Hypothalamus (tissue), 51 donors: ENCODE data around the gene NCOA4.
"Not testable (repeated sequence)": the region's sequence is repeated elsewhere in the genome, so short reads cannot be mapped to it uniquely, and the experiment has no call there.

Experiments
- DNase-seq, 51 donors: peaks; one replicate each; lab custom pipeline; 2025; lab: John Stamatoyannopoulos, UW

NCOA4 gene

DNA sequence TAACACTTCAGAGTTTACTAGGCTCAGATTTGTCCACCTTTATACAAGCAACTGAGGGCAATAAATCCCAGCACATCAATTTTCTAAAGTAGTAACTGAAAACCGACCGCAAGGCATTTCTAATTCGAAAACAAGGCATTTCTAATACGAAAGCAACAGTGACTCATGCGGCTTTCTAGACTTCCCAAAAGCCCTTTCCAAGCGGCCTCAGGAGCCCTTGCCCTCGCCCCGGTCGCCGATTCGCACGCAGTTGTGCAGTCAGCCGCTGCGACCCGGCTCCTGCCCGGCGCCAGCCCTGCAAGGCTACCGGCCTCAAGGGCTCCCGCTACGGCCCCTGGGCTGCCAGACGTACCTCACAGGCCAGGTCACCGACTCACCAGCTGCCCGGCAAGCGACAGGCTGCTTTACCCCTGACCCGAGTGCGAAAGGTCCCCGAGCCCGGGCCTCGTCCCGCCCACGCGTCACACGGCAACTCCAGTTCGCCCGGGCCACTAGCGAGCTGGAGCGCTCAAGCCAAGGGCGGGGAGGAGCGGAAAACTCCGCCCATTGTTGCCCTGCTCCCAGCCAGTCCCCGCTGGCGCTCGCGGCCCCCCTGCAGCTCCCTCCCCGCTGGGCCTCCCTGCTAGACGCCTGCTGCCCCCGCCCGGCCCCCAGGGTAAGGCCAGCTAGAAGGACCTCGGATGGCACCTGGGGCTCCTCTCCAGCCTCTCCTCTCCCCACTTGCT lies 7.3 kb downstream of the NCOA4 start:
- peak; percentile 39 to 95 (median 84) for DNase-seq

- DNase-seq = no peak
Observed at GRCh38 chr10:46020344-46020657, 10.1 kb downstream of the NCOA4 start.

- DNase-seq = peak in 8 of 51 donors; percentile 5 to 38 (median 12)
Observed at GRCh38 chr10:46019569-46020343, 10.7 kb downstream of the NCOA4 start.

DNA sequence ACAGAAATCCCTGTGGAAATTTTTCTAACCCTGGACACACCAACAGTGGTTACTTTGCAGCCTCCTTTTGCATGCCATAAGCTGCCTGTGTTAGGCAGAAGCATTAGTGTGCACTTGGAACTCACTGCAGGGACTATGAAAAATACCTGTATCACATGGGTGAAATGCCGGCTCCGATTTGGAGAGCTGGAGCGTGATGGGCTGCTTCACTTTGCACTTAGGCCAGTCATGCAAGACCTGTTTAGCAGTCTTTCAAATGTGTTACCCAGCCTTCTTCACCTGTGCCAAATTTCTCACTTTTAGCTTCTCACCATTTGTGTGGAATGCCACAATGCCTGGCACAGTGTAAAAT lies 11.3 kb downstream of the NCOA4 start:
- no peak for DNase-seq

DNA sequence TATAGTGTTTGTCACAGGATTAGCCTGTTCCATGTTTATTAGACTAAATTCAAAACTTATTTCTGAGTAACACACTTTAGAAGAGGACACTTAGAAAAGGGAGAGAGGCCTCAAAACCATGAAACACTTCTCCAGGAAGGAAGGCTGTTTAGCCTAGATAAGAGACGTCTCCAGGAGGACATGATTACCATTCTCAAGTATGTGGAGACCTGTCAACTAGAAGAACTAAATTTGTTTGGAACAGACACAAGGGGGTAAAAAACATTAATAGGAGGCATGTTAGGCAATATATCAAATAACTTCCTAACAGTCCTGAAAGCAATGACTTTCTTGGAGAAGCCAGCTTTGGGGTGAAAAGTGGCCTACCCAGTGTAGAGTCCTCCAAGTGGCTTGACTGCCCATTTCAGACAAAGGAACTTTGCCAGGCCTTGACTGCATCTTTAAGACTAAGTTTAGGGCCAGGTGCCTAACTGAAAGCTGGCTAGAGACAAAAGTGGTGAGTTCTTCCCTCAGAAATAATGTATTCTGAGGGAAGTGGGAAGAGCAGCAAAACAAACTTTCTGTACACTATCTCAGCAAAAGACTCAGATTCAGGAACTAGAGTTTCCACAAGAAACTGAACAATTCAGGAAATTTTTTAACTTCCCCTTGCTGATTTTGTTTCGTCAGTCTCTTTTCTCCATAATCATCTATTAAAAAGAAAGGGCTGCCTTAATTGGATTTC lies 11.8 kb downstream of the NCOA4 start:
- peak in 1 of 51 donors; percentile 12 for DNase-seq

DNA sequence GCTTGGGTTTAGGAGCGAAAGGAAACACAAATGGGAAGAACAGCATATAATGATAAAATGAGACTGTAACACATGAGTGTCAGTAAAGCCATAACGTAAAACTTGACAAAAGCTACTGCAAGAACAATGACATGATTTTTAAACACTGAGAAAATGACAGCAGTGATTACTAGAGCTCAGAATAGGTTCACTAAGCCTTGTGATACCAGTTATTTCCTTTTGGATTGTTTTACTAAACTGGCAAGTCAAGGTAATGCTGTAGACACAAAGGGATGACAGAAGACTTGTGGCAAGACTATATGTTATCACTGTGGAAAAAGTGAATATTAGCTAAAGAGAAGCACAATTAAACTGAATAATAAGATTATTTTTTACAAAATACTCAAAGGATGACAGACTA lies 12.7 kb downstream of the NCOA4 start:
- DNase-seq = no peak

- no peak for DNase-seq
Observed at GRCh38 chr10:46016811-46017210, 13.6 kb downstream of the NCOA4 start.

DNA sequence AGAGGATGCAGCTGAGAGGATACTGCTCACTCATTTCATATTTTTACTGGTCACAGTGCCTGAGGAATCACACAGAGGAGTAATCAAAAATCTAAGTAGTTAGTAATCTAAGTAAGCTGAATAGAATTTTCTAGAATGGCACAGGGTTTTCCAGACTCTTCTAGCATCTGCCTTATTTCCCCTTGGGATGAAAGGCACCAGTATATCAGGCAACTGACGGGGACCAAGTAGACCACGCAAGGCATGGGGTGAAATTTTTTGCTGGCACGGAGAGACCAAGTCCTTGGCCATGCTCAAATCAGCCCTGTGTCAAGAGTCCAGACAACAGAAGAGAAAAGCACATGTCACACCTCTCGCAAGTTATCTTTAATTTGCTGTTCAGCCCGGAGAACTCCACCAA lies 14.2 kb downstream of the NCOA4 start:
- DNase-seq = no peak

- DNase-seq = no peak
Observed at GRCh38 chr10:46014683-46015405, 15.6 kb downstream of the NCOA4 start.

DNA sequence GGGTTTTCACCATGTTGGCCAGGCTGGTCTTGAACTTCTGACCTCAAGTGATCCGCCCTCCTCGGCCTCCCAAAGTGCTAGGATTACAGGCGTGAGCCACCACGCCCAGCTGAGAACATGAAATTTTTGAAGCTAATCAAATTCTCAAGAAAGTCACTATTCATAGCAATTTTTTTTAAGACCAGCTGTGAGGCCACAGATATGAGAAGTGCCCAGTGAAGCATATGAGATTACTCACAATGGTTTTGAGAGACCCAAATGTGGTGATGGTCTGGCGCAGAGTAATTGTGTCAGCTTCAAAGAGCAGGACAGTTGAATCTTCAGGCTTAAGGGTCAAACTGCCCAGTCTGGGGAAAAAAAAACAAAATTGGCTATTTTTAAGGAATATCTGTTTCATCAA lies 16.2 kb downstream of the NCOA4 start:
- no peak for DNase-seq

DNA sequence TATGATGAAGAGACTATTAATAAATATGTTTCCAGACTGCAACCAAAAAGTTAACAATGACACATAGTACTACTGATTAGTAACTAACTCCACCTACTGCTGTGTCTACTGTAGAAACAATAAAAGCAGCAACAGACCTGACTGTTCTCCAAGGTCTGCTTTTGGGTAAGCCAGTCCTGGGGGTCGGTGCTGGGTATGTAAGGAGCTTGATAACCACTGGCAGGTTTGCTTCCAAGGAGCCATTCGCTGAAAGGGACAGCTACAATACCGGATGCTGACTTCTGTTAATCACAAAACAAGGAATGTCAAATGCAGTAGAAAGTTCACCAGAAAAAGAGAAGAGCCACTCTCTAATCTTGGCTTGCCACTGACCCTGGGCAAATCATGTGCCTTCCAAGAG lies 17.7 kb downstream of the NCOA4 start:
- DNase-seq = no peak

DNA sequence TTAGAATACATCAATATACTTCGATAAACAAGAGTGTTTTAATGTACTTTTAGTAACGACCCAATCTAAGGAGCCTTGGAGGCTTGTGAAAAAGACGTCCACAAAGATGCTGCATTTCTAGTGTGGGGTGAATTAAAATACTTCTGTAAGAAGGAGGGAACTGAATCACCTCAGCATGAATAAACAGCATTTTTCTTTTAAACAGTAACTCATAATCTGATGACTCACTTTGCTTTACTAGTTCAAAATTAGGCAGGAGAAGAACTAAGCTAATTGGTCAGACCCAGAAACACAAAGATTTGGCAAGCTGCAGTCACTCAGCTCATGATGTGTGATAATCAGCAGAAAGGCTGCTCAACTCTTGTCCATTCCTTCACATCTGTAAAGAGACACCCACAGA lies 24.2 kb downstream of the NCOA4 start:
- no peak for DNase-seq

DNA sequence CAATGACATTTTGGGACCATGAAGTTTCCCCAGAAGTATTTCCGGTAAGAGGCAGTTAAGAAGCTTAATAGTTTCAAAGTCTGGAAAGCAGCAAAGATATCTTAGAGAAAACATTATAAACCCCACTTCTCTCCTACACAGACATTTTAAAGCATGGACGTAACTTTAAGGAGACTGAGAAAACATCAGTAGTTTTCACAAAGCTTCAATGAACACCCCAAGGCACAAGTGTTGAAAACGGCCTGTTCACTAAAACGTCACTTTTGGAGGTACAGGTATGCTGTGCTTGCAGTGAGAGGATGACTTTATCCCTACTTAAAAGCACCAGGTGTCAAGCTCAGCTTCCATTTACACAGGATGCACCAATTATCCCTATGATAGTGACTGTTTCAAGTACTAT lies 25.0 kb downstream of the NCOA4 start:
- DNase-seq = no peak

GRCh38 chr10:46004963-46005362 lies 25.5 kb downstream of the NCOA4 start:
- no peak for DNase-seq

DNA sequence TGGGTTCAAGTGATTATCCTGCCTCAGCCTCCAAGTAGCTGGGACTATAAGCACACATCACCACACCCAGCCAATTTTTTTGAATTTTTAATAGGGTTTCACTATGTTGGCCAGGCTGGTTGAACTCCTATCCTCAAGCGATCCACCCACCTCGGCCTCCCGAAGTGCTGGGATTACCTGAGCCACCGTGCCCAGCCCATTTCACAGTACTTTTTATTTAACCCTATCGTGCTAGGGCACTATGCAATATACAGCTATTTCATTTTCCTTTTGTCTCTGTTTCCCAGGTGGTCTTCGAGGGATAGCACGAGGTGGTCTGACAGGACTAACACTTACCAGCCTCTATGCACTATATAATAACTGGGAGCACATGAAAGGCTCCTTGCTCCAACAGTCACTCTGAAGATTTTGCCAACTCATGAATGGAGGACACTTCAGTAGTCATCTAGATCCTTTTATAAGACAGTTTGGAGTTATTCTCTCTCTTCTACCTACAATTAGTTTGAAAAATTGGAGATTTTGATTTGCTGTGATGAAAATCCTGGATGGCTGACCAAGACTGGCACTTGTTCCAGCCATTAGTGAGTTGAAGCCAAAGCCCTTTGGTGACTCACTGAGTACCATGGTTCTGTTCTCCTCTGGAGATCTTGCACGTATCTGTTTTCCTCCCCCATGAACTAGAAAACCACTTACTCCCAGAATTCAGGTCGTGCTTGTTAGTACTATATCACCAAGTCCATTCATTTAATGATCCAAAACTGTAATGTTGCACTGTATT lies 27.3 kb downstream of the NCOA4 start:
- no peak for DNase-seq

DNA sequence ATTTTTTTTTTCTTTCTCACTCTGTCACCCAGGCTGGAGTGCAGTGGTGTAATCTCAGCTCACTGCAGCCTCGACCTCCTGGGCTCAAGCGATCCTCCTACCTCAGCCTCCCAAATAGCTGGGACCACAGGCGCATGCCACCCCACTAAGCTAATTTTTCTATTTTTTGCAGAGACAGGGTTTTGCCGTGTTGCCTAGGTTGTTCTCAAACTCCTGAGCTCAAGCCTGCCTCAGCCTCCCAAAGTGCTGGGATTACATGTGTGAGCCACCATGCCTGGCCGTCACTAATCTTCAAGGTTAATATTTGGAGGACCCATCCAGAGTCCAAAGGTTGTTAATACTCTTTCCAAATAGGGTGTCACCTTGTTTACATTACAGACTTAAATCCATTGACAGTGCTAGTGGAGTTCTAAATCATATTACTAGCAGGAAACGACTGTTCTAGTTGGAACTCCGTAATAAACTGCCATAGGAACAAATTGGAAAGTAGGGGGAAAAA lies 28.2 kb downstream of the NCOA4 start:
- not testable (repeated sequence) for DNase-seq

DNA sequence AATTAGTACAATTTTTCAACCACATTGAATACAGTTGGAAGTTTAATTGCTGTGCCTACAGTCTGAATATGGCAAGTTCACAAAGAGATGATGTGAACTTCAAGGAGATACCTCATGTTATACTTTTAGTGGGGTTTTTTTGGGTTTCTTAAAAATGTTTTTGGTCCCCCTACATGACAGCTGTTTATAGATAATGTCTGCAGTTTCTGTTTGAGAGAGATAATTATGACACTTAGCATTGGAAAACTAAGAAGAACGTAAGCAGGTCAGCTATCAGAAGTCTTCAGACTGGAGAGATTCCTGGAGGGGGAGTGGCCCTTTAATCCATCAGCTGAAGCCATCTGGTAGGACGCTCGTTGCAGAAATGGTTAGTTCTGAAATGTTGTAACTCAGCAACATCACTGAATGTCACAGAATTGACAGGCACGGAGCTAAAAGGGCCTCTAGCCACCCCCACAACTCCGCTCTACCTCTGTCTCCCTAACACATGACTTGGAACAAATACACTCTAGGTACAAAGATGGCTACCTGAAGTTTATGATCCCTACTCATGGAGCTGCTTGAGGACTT lies 29.2 kb downstream of the NCOA4 start:
- DNase-seq = no peak

GRCh38 chr10:46000538-46000937 lies 29.9 kb downstream of the NCOA4 start:
- no peak for DNase-seq

- not testable (repeated sequence) for DNase-seq
Observed at GRCh38 chr10:45999955-46000354, 30.5 kb downstream of the NCOA4 start.
